Ovary (tissue), 9 donors: ENCODE data around the gene ANAPC16. TPM values are rescaled to one million over a fixed set of nuclear protein-coding genes. Genes with fewer than 3 reads are reported as not detected.
A peak's percentile ranks its signal among the peaks of the same experiment; 100 is the strongest.

Source experiments
- DNase-seq, 5 donors: peaks; one replicate each; pipeline ENCODE4 v3.0.0-alpha.2; 2019 to 2020
- H3K27ac ChIP-seq, 2 donors: fragments of 200-600 bp; one replicate each; pipeline versions ENCODE4 v1.5.1 to v1.8.0; 2019 to 2022
- H3K27me3 ChIP-seq: fragments of 200-600 bp; one replicate; pipeline ENCODE4 v1.8.0; 2022
- H3K36me3 ChIP-seq: fragments of 200-600 bp; sonication (generic); one replicate; pipeline ENCODE4 v1.5.1; 2019
- H3K4me1 ChIP-seq: one replicate; pipeline ENCODE4 v1.8.1; 2013; ENCODE audit warnings: mild to moderate bottlenecking, moderate library complexity; ENCODE audit not compliant: insufficient read depth
- H3K4me3 ChIP-seq: fragments of 200-600 bp; sonication (generic); one replicate; pipeline ENCODE4 v1.5.1; 2017
- H3K9me3 ChIP-seq, 2 donors: fragments of 200-600 bp in 1 of 2; sonication (generic) in 1 of 2; one replicate each; pipeline versions ENCODE4 v1.5.1 to v1.8.1; 2013 to 2019; ENCODE audit warnings: mild to moderate bottlenecking in 1 of 2, moderate library complexity in 1 of 2
- EP300 ChIP-seq: sonication (generic); formaldehyde crosslinking; IDR thresholded peaks from one replicate; pipeline ENCODE4 v1.6.1; 2017; ENCODE audit warnings: antibody characterized with exemption
- POLR2A ChIP-seq: fragments of 450-650 bp; IDR thresholded peaks from one replicate; pipeline ENCODE4 v1.6.1; 2017; ENCODE audit warnings: antibody characterized with exemption, mild to moderate bottlenecking, moderate library complexity
- WGBS, 3 donors: extraction: QIAGEN DNeasy Blood & Tissue Kit in 1 of 3; methylation state at CpG; one replicate each; pipeline versions ENCODE4 v1.1.5 to v1.1.7; 2013 to 2017; 5-methylcytosine and 5-hydroxymethylcytosine counted together
- intact Hi-C, 4 donors: fragments of 100-400 bp; cut with DNase I; formaldehyde crosslinking; loops; one replicate each; pipeline versions ENCODE4 v1.11.0 to v1.15.1; 2022 to 2023
- polyA plus RNA-seq, 2 donors: library from polyadenylated mRNA; stranded (reverse); fragments of 200-250 nt in 1 of 2; fragments of 350-450 nt in 1 of 2; fragmentation: Illumina TruSeq in 1 of 2; extraction: RNeasy Lipid Tissue Mini Kit (QIAGEN cat#74804) in 1 of 2; gene quantifications; one replicate each; pipeline ENCODE4 v1.2.3, GENCODE V29; 2013 to 2014
- total RNA-seq, 7 donors: library from RNA; depleted of rRNA in 2 of 7; stranded (reverse); fragments of >200 nt in 2 of 7; fragmentation: NEBNext Ultra II Directional in 3 of 7; extraction: Animal tissue kit (Norgen Biotek cat#: 25700) in 3 of 7; gene quantifications; one replicate each; pipeline versions ENCODE4 v1.1.0 to v1.2.4, GENCODE V29; 2016 to 2023
- TF ChIP-seq, protein P1 (sequence below), 3 donors: fragments of 450-650 bp in 2 of 3; fragments of 200-600 bp in 1 of 3; IDR thresholded peaks; one replicate each; pipeline versions ENCODE4 v1.5.1 to v1.8.0; 2016 to 2022; ENCODE audit warnings: antibody characterized with exemption in 3 of 3, mild to moderate bottlenecking in 1 of 3
- donor health status: DM: no; HTN: no; CAD: no; lungs with moderate emphysema.
- donor health status: DM: no; HTN: no; CAD: no.
- donor health status: Bipolar disorder and iron deficiency.
- donor health status: DM: yes; HTN: yes; CAD: no.
- donor health status: DM: no; HTN: no; CAD: no.
- donor health status: DM: yes; HTN: yes; CAD: no.

Gene ANAPC16
- total and polyA plus RNA-seq, 9 donors = 71.6 to 160 (median 120) TPM

DNA sequence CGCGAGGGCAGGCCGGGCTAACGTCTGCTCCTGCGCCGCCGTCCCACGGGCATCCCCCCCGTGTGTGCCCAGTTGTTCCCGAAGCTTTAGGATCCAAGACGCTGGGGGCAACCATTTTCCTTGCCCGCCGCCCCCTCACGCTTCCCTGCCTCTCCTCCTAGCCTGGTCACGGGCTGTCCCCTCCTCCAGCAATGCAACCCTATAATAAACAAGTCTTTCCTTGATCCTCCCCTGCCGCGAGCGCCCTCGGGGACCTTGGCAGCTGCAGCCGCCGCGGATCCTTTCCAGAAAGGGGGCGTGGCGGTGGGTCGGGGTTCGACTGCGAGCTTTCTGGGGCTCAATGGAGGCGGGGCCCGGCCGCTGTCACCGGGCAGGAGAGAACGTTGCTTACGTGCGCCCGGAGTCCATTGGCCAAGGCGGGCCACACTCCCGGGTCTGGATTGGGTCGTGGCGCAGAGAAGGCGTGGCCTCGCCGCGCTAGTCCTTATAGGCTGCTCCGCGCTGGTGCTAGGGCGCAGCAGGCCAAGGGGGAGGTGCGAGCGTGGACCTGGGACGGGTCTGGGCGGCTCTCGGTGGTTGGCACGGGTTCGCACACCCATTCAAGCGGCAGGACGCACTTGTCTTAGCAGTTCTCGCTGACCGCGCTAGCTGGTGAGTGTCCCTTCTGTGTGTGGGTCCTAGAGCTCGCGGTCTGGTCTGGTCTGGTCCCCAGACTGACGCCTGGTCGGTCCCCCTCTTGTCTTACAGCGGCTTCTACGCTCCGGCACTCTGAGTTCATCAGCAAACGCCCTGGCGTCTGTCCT is 57.8 kb downstream of the ANAPC16 start, which contains the start of gene DDIT4:
Gene DDIT4 (plus strand): TSS at position 515 of the 803 bp plus-strand sequence. CDS start 293 bp downstream, outside the sequence.
- H3K4me1 ChIP-seq = peaks cover 6% of the 10 kb centered on the region
- WGBS, 3 donors = 0% methylated on average over 59 to 67 of the region's 67 CpGs
- TF ChIP-seq EP300 (peak; percentile 79), POLR2A (peak; percentile 100)
- TF ChIP-seq, protein P1, sequence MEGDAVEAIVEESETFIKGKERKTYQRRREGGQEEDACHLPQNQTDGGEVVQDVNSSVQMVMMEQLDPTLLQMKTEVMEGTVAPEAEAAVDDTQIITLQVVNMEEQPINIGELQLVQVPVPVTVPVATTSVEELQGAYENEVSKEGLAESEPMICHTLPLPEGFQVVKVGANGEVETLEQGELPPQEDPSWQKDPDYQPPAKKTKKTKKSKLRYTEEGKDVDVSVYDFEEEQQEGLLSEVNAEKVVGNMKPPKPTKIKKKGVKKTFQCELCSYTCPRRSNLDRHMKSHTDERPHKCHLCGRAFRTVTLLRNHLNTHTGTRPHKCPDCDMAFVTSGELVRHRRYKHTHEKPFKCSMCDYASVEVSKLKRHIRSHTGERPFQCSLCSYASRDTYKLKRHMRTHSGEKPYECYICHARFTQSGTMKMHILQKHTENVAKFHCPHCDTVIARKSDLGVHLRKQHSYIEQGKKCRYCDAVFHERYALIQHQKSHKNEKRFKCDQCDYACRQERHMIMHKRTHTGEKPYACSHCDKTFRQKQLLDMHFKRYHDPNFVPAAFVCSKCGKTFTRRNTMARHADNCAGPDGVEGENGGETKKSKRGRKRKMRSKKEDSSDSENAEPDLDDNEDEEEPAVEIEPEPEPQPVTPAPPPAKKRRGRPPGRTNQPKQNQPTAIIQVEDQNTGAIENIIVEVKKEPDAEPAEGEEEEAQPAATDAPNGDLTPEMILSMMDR (IDR thresholded peaks at IDR 0.05) = peak in 1 of 3 donors; percentile 29
- H3K27me3 ChIP-seq = no peaks in the 10 kb centered on the region
- intact Hi-C loops = loop anchor here (1.0 to 10.0 kb wide), 7 partner anchors 29 to 64 kb away; partner anchors contain the start of genes ANAPC16 (in 1 of the 4) and ASCC1 (in 1 of the 4)
- H3K27ac ChIP-seq = peak within 1 kb of the TSS; percentile 89 to 95
- peak; percentile 100 for DNase-seq
- H3K36me3 ChIP-seq = no peaks in the 10 kb centered on the region
- peak within 1 kb of the TSS; percentile 77 for H3K4me3 ChIP-seq
- H3K9me3 ChIP-seq = no peaks in the 10 kb centered on the region

DNA sequence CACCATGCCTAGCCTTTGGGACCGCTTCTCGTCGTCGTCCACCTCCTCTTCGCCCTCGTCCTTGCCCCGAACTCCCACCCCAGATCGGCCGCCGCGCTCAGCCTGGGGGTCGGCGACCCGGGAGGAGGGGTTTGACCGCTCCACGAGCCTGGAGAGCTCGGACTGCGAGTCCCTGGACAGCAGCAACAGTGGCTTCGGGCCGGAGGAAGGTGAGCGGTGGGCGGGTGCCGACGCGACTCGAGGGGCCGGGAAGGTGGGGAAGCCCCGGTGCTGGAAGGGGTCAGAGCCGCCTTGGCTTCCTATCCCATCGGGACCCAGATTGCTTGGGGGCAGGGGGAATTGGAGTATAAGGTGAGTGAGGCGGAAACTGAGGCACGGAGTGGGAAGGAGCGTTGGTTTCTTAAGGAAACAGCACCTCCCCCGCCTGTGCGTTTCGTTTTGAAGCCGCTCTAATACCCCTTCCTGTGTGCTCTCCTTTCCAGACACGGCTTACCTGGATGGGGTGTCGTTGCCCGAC is 58.5 kb downstream of the ANAPC16 start:
- peak in 2 of 5 donors; percentile 63 to 65 for DNase-seq
- intact Hi-C loops = loop anchor here in 3 of 4 donors (1.0 to 10.0 kb wide), 4 partner anchors 51 to 63 kb away; partner anchors contain the start of genes ANAPC16 (in 1 of the 3) and ASCC1 (in 1 of the 3)
- no peaks in the 10 kb centered on the region for H3K9me3 ChIP-seq
- H3K27me3 ChIP-seq = no peaks in the 10 kb centered on the region
- peak overlapping the region; percentile 89 to 92 for H3K27ac ChIP-seq
- TF ChIP-seq POLR2A = no peak
- TF ChIP-seq EP300 = no peak
- TF ChIP-seq, protein P1 (IDR thresholded peaks at IDR 0.05) = no peak
- H3K4me1 ChIP-seq = peaks cover 6% of the 10 kb centered on the region
- no peaks in the 10 kb centered on the region for H3K36me3 ChIP-seq
- peak overlapping the region; percentile 77 for H3K4me3 ChIP-seq
- WGBS, 3 donors = 1% methylated on average over 40 of the region's 40 CpGs

DNA sequence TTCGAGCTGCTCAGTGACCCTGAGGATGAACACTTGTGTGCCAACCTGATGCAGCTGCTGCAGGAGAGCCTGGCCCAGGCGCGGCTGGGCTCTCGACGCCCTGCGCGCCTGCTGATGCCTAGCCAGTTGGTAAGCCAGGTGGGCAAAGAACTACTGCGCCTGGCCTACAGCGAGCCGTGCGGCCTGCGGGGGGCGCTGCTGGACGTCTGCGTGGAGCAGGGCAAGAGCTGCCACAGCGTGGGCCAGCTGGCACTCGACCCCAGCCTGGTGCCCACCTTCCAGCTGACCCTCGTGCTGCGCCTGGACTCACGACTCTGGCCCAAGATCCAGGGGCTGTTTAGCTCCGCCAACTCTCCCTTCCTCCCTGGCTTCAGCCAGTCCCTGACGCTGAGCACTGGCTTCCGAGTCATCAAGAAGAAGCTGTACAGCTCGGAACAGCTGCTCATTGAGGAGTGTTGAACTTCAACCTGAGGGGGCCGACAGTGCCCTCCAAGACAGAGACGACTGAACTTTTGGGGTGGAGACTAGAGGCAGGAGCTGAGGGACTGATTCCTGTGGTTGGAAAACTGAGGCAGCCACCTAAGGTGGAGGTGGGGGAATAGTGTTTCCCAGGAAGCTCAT is 59.0 kb downstream of the ANAPC16 start:
- DNase-seq = peak; percentile 77 to 87 (median 82)
- no peaks in the 10 kb centered on the region for H3K36me3 ChIP-seq
- WGBS, 3 donors = 5 to 9% (median 6%) methylated on average over 19 to 26 of the region's 26 CpGs
- TF ChIP-seq EP300 (no peak), POLR2A (peak; percentile 19)
- TF ChIP-seq, protein P1 (IDR thresholded peaks at IDR 0.05) = peak; percentile 28 to 81 (median 67)
- H3K4me1 ChIP-seq = peaks cover 6% of the 10 kb centered on the region
- no peaks in the 10 kb centered on the region for H3K9me3 ChIP-seq
- intact Hi-C loops = loop anchor here in 3 of 4 donors (1.0 to 10.0 kb wide), 4 partner anchors 50 to 62 kb away; partner anchors contain the start of genes ANAPC16 (in 1 of the 3) and ASCC1 (in 1 of the 3)
- H3K4me3 ChIP-seq = peak overlapping the region; percentile 77
- peak overlapping the region; percentile 89 to 92 for H3K27ac ChIP-seq
- H3K27me3 ChIP-seq = no peaks in the 10 kb centered on the region
